Omental fat pad (tissue), 4 donors: ENCODE results near the gene NFE2L2. TPM values are rescaled to one million over a fixed set of nuclear protein-coding genes. Genes with fewer than 3 reads are reported as not detected.
A peak's percentile ranks its signal among the peaks of the same experiment; 100 is the strongest.
"Not testable (repeated sequence)": the region's sequence is repeated elsewhere in the genome, so short reads cannot be mapped to it uniquely, and the experiment has no call there.

Experiments used
- ATAC-seq: fragments of 150-250 bp; one replicate; pipeline ENCODE4 v1.9.1; 2016; ENCODE audit warnings: mild to moderate bottlenecking, moderate library complexity; ENCODE audit not compliant: low FRiP score
- DNase-seq: peaks from one replicate; pipeline ENCODE4 v3.0.0-alpha.2; 2019; ENCODE audit warnings: low spot score
- total RNA-seq, 4 donors: library from RNA; depleted of rRNA; stranded (reverse); fragments of >200 nt; gene quantifications; one replicate each; pipeline ENCODE4 v1.1.0, GENCODE V29; 2016
- TF ChIP-seq, protein P1 (sequence below), 3 donors: fragments of 450-650 bp; IDR thresholded peaks; one replicate each; pipeline ENCODE4 v1.5.1; 2016 to 2017; ENCODE audit warnings: antibody characterized with exemption in 3 of 3, mild to moderate bottlenecking in 3 of 3, moderate library complexity in 2 of 3

Gene NFE2L2
- total RNA-seq, 4 donors from 2014 or later: 88.5 to 140 (median 106) TPM

DNA sequence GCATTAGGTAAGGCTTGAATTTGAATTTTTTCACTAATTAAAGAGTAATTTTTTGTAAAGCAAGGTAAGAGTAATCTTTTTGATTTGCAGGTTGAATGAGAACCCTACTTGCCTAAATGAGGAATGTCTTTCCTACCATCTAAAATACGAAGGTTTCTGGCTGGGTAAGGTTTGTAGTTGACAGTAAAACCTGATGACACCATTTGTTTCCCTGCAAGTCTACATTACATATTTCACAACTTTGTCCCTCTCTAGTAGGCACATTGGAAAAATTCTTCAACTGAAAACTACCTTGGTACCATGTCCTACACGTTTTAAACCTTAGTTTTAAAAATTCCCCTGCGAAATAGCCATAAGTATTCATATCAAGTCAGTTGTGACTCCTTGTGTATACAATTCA is 42.6 kb downstream of the NFE2L2 start:
- no peak for DNase-seq
- TF ChIP-seq, protein P1, sequence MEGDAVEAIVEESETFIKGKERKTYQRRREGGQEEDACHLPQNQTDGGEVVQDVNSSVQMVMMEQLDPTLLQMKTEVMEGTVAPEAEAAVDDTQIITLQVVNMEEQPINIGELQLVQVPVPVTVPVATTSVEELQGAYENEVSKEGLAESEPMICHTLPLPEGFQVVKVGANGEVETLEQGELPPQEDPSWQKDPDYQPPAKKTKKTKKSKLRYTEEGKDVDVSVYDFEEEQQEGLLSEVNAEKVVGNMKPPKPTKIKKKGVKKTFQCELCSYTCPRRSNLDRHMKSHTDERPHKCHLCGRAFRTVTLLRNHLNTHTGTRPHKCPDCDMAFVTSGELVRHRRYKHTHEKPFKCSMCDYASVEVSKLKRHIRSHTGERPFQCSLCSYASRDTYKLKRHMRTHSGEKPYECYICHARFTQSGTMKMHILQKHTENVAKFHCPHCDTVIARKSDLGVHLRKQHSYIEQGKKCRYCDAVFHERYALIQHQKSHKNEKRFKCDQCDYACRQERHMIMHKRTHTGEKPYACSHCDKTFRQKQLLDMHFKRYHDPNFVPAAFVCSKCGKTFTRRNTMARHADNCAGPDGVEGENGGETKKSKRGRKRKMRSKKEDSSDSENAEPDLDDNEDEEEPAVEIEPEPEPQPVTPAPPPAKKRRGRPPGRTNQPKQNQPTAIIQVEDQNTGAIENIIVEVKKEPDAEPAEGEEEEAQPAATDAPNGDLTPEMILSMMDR (IDR thresholded peaks at IDR 0.05): no peak
- ATAC-seq: no peak

DNA sequence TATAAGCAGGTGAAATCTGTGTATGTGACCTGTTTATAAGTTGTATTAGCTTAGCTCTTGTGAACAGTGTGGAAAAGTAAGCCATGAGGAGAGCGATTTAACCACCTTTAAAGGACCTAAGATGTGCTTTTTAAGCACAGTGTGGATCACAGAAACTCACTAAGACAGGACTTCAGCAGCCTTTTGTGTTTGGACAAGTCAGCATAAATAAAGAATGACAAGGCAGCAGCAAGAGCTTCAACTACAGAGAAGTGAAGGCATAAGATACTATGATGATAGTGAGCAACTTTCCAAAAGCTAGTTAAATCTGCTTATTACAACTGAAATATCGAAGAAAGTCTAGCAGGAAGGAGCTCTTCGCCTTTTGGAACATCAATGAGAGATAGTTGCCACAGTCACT is 43.0 kb downstream of the NFE2L2 start:
- TF ChIP-seq, protein P1 (IDR thresholded peaks at IDR 0.05): no peak
- DNase-seq (no peak), ATAC-seq (no peak)

DNA sequence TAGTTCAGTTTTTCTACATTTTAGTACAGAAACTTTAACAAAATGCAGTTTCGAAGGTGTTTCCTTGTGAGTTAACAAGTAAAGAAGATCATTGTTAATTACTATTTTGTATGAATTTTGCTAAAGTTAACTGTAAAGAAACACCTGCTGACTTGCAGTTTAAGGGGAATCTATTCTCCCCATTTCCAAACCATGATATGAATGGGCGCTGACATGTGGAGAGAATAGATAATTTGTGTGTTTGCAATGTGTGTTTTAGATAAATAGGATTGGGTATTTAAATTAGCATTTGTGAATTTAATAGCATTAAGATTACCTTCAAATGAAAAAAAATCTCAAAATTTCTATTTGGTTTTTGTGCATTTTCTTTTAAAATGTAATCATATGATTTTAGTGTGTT is 44.7 kb downstream of the NFE2L2 start:
- ATAC-seq, DNase-seq: not testable (repeated sequence)

DNA sequence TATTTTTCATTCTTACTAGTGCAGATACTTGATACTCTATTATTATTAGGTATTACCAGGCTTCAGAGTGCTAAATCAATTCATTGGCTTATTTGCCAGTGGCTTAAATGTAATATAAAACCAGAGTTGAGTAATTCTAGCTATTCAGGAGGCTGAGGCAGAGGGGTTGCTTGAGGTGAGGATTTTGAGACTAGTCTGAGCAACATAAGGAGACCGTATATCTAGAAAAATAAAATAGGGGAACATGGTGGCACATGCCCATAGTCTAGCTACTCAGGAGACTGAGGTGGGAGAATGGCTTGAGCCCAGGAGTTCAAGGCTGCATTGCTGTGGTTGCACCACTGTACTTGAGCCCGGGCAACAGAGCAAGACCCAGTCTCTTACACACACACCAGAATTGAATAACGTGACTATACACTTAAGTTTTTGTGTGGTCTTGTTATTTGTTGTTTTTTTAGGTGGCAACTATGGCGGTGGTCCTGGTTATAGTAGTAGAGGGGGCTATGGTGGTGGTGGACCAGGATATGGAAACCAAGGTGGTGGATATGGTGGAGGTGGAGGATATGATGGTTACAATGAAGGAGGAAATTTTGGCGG is 47.2 kb downstream of the NFE2L2 start:
- no peak for DNase-seq
- TF ChIP-seq, protein P1 (IDR thresholded peaks at IDR 0.05): no peak

DNA sequence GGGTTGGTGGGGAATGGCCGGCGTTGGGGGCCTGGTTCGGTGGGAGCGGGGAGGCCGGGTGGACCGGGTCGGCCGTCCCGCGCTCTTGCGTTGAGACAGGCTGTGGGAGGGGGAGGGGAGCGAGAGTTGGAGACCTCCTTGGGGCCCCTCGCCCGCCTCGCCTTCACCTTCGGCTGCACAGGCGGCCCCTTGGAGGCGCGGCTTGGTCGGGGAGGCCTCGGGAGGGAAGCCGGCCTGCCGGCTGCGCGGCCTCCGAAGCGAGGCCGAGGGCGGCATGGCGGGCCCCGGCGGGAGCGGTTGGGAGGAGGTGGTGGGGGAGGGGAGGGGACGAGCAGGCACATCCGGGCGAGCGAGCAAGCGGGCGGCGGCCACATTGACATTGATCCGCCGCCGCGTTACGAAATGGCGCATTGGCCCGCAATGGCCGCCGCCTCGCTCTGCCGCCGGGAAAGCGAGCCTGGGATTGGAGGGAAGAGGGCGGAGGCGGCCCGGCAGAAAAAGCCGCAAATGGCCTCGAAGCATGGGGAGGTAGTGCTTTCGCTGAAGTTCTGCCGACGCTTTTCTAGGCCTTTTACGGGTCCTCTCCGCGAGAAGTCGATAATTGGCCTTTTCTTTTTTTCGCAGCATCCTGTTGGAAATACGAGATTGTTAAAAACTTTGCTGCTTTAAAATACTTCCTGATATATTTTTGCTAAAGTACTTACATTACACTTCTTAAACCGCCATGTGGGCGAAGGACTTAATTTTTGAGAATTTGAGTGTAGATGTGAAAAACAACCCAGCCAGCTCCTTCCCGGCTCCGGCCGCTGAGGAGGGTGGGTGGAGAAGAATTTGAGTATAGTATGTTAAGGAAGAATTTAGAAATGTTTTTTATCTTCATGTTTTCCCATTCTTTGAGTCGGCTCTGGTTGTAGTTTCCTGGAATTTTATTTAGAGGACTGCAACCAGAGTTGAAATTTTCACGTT is 51.4 kb downstream of the NFE2L2 start:
- peak; percentile 79 for ATAC-seq
- TF ChIP-seq, protein P1 (IDR thresholded peaks at IDR 0.05): no peak
- peak; percentile 91 for DNase-seq

More for the DNA sequence above, 47.2 kb downstream of the NFE2L2 start:
- no peak for ATAC-seq

DNA sequence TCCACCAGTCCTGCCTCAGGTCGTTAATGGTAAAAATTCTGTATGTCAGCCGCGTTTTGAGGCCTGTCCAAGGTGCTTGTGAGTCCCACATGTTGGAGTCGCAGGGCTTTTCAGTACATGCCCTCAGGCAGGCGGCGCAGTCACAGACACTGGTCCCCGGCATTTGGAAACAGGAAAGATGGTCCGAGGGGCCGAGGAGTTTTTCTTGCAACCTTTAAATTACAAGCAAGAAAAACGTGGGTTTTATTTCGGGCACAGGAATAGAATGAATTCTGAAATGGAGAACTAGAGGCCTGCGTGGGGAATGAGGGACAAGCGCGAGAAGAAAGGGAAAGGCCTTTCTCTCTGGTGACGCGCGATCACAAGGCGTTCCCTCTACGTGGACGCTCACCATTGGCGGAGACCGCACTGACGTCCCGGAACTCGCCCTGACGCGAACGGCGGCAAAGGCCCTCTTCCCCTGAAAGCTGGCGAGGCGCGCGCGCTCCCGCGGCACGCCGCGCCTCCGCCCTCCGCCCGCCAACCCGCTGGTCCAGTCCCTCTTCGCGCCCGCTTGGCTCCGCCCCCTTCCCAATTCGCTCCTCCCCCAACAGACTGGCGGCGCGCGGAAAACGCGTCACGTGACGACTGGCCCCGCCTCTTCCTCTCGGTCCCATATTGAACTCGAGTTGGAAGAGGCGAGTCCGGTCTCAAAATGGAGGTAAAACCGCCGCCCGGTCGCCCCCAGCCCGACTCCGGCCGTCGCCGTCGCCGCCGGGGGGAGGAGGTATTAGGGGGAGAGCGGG is 52.2 kb downstream of the NFE2L2 start, which contains the start of gene HNRNPA3:
Gene HNRNPA3 (plus strand): TSS at position 689 of the 785 bp plus-strand sequence. CDS start 6 bp downstream, at position 695.
- DNase-seq: peak; percentile 97
- TF ChIP-seq, protein P1 (IDR thresholded peaks at IDR 0.05): no peak
- peak; percentile 97 for ATAC-seq

DNA sequence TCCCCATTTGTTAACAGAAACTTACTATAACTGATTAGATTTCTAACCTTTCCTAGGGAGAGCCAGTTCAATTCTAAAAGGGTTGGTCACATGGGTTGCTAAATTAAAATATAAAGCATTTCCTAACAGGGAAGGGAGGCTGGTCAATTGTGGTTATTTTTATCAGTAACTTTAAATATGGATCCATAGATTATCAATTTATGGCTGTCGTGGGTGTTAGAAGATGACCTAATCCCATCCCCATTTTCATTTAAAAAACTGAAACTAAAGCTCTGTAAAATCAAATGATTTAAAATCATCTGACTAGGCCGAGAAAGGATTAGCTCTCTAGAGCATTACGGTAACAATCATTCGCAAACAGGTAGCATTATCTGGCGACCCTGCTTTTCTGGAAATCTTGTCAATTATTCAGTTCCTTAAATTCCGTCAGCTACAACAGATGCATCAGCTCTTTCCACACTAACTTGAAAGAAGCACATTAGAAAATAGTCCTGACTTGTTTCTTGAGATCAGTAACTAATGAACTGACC is 52.9 kb downstream of the NFE2L2 start:
- ATAC-seq: no peak
- TF ChIP-seq, protein P1 (IDR thresholded peaks at IDR 0.05): no peak
- no peak for DNase-seq
